ENCODE data around the gene GPR155.

Gene GPR155

DNA sequence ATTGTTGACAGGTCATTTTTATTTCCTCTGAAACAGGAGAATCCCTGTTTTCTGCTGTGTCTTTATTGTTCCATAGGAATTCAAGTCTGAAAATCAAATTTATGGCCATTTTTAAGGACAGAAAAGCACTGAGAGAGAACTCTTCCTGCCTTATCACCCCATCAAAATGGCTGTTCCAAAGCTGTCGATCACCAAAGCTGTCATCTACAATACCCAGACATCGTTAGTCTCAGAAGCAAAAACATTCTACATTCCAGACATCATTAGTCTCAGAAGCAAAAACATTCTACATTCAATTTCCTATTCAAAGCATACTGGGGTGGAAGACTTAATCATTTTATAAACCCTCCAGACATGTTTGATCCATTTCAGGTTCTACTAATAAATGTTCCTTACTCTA lies 46.9 kb downstream of the GPR155 start:
- in situ Hi-C loops (cut with MboI; ENCODE audit: low sequenced_read_pairs, unreplicated experiment) = no loop called here
- DNase-seq (ENCODE audit: low spot score) = no peak
- TF ChIP-seq, protein P1, sequence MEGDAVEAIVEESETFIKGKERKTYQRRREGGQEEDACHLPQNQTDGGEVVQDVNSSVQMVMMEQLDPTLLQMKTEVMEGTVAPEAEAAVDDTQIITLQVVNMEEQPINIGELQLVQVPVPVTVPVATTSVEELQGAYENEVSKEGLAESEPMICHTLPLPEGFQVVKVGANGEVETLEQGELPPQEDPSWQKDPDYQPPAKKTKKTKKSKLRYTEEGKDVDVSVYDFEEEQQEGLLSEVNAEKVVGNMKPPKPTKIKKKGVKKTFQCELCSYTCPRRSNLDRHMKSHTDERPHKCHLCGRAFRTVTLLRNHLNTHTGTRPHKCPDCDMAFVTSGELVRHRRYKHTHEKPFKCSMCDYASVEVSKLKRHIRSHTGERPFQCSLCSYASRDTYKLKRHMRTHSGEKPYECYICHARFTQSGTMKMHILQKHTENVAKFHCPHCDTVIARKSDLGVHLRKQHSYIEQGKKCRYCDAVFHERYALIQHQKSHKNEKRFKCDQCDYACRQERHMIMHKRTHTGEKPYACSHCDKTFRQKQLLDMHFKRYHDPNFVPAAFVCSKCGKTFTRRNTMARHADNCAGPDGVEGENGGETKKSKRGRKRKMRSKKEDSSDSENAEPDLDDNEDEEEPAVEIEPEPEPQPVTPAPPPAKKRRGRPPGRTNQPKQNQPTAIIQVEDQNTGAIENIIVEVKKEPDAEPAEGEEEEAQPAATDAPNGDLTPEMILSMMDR (IDR thresholded peaks at IDR 0.05; ENCODE audit: borderline replicate concordance, control extremely low read depth, extremely low read depth, insufficient read depth, missing control alignments) = no peak

DNA sequence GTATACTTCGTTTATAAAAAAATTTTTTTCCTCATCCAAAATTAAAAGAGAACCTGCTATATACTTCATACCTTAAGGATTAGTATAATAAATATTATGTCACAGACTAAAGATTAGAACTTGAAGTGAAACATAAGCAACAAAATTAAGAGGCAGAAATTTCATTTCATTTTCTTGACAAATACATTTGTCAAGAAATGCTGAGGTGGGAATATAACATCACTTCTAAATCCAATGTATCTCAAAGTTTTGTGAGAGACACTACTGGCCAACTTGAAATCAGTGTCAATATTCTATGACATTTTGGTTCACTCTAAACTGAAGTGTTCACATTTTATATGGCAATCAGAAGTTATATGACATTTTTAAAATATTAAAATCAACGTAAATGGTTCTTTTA lies 47.5 kb downstream of the GPR155 start:
- TF ChIP-seq, protein P1 (IDR thresholded peaks at IDR 0.05; ENCODE audit: borderline replicate concordance, control extremely low read depth, extremely low read depth, insufficient read depth, missing control alignments) = no peak
- no peak for DNase-seq (ENCODE audit: low spot score)
- in situ Hi-C loops (cut with MboI; ENCODE audit: low sequenced_read_pairs, unreplicated experiment) = no loop called here

DNA sequence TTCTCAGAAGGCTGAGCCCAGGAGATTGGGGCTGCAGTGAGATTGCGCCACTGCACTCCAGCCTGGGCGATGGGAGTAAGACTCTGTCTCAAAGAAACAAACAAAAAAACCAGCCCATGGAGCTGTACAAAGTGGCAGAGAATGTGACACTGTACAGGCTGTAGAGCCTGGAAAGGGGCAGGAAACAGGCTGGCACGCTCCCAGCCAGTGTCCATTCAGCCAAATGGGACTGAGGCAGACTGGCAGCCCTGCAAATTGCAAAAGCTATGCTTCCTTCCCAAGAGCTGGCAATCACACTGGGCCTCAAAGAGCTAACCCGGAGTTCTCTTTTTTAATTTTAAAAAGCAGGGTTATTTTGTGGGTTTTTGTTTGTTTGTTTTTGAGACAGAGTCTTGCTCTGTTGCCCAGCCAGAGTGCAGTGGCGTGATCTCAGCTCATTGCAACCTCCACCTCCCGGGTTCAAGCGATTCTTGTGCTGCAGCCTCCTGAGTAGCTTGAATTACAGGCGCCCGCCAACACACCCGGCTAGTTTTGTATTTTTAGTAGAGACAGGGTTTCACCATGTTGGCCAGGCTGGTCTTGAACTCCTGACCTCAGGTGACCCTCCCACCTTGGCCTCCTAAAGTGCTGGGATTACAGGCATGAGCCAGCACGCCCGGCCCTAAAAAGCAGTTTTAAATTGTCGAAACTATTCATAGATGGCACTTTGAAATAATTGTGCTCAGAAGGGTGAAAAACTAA lies 48.5 kb downstream of the GPR155 start:
- DNase-seq (ENCODE audit: low spot score) = no peak
- in situ Hi-C loops (cut with MboI; ENCODE audit: low sequenced_read_pairs, unreplicated experiment) = no loop called here
- TF ChIP-seq, protein P1 (IDR thresholded peaks at IDR 0.05; ENCODE audit: borderline replicate concordance, control extremely low read depth, extremely low read depth, insufficient read depth, missing control alignments) = no peak

DNA sequence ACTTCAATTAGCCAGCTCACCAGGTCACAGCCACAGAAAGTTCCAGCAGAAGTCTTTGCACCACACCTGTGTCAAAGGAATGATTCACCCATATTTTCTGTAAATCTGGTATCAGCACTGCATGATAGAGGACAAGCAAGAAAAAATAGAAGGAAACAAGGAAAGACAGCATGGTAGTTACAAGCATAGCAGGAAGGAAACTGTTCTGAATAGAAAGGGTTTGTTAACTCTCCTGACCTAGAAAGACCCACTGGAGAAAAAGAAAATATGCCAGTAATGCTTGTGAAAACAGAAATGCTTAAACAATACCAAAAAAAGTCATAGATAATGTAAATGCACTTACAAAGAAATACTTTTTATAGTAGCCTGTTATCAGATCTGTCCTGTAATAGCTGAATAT lies 50.5 kb downstream of the GPR155 start:
- no peak for DNase-seq (ENCODE audit: low spot score)
- in situ Hi-C loops (cut with MboI; ENCODE audit: low sequenced_read_pairs, unreplicated experiment) = no loop called here
- TF ChIP-seq, protein P1 (IDR thresholded peaks at IDR 0.05; ENCODE audit: borderline replicate concordance, control extremely low read depth, extremely low read depth, insufficient read depth, missing control alignments) = no peak

DNA sequence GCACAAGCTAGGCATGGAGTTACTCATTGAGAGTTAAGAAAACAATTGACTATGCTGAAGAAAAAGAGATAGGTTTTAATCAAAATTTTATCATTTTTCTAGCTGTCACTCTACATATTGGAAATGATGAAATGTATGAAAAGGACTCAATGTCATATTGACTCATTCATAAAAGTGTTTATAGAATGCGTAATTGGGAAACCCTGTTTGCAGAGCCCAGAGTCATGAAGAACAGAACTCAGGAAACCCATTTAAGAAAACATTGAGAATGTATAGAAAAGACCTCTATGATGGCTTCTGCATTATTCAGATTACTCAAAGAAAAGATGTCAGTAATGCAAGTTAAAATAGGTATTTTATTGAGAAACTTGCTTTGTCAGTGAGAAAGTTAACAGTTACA lies 54.9 kb downstream of the GPR155 start:
- DNase-seq (ENCODE audit: low spot score) = no peak
- in situ Hi-C loops (cut with MboI; ENCODE audit: low sequenced_read_pairs, unreplicated experiment) = no loop called here
- TF ChIP-seq, protein P1 (IDR thresholded peaks at IDR 0.05; ENCODE audit: borderline replicate concordance, control extremely low read depth, extremely low read depth, insufficient read depth, missing control alignments) = no peak

DNA sequence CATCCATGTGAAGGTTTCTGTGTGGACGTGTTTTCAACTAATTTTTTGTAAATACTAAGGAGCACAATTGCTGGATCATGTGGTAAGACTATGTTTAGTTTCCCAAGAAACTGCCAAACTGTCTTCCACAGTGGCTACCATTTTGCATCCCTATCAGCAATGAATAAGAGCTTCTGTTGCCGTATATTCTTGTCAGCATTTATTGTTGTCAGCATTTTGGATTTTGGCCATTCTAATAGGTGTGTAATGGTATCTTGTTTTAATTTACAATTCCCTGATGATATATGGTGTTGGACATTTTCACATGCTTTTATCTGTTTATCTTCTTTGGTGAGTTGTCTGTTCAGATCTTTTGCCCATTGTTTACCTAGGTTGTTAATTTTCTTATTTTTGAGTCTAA lies 56.8 kb downstream of the GPR155 start:
- in situ Hi-C loops (cut with MboI; ENCODE audit: low sequenced_read_pairs, unreplicated experiment) = no loop called here
- TF ChIP-seq, protein P1 (IDR thresholded peaks at IDR 0.05; ENCODE audit: borderline replicate concordance, control extremely low read depth, extremely low read depth, insufficient read depth, missing control alignments) = no peak
- DNase-seq (ENCODE audit: low spot score) = no peak

Measured in GM13976 (cell line).